GM12878 (cell line): ENCODE data around the gene SCN3B. TPM values are rescaled to one million over a fixed set of nuclear protein-coding genes. Genes with fewer than 3 reads are reported as not detected.
A peak's percentile ranks its signal among the peaks of the same experiment; 100 is the strongest.

ENCODE experiments used
- ATF7 ChIP-seq: fragments of 450-650 bp; IDR thresholded peaks from 2 replicates; pipeline ENCODE4 v1.6.1; 2016; ENCODE audit warnings: low read depth, mild to moderate bottlenecking
- CBX3 ChIP-seq: fragments of 200-600 bp; sonication (generic); IDR thresholded peaks from 2 replicates; pipeline ENCODE4 v1.6.1; 2016; ENCODE audit warnings: low read depth, borderline replicate concordance
- CHD4 ChIP-seq: fragments of 200-600 bp; sonication (generic); IDR thresholded peaks from 2 replicates; pipeline ENCODE4 v1.6.1; 2016; ENCODE audit warnings: mild to moderate bottlenecking
- EED ChIP-seq: sonication (generic); IDR thresholded peaks from 2 replicates; pipeline ENCODE4 v1.6.1; 2016; ENCODE audit warnings: antibody characterized with exemption, low read depth
- ETV6 ChIP-seq, 2 experiments: fragments of 450-650 bp in 1 of 2; IDR thresholded peaks in 1 of 2; conservative IDR thresholded peaks in 1 of 2; 2 replicates each; pipeline ENCODE4 v1.6.1; 2014; ENCODE audit warnings: antibody characterized with exemption in 1 of 2, borderline replicate concordance in 1 of 2, low read depth in 1 of 2, mild to moderate bottlenecking in 1 of 2, moderate library complexity in 1 of 2
- EZH2 ChIP-seq: IDR thresholded peaks from 2 replicates; pipeline ENCODE4 v1.6.1; 2012; ENCODE audit warnings: low read depth, mild to moderate bottlenecking, control low read depth, inconsistent platforms, low read length, borderline replicate concordance; ENCODE audit not compliant: control insufficient read depth
- FOXM1 ChIP-seq: IDR thresholded peaks from 2 replicates; pipeline ENCODE4 v1.6.1; 2012; ENCODE audit warnings: low read depth, mild to moderate bottlenecking, inconsistent platforms, low read length, moderate library complexity
- IKZF1 ChIP-seq: fragments of 450-650 bp; conservative IDR thresholded peaks from 2 replicates; pipeline ENCODE4 v1.6.1; 2017; ENCODE audit warnings: antibody characterized with exemption, mild to moderate bottlenecking
- JUNB ChIP-seq: IDR thresholded peaks from 2 replicates; pipeline ENCODE4 v1.6.1; 2016; ENCODE audit warnings: antibody characterized with exemption, mild to moderate bottlenecking
- MYC ChIP-seq: IDR thresholded peaks from 2 replicates; pipeline ENCODE4 v1.6.1; 2011; ENCODE audit warnings: mild to moderate bottlenecking, low read length, moderate library complexity, inconsistent platforms; ENCODE audit not compliant: insufficient read depth, insufficient replicate concordance, insufficient read length, severe bottlenecking
- NFIC ChIP-seq: IDR thresholded peaks from 2 replicates; pipeline ENCODE4 v1.6.1; 2012; ENCODE audit warnings: low read depth, mild to moderate bottlenecking, inconsistent platforms, low read length, moderate library complexity
- POU2F2 ChIP-seq: IDR thresholded peaks from 3 replicates; pipeline ENCODE4 v1.6.1; 2011; ENCODE audit warnings: low read depth, mild to moderate bottlenecking, low read length, borderline replicate concordance
- RAD51 ChIP-seq: fragments of 450-650 bp; IDR thresholded peaks from 2 replicates; pipeline ENCODE4 v1.6.1; 2016; ENCODE audit warnings: moderate library complexity, mild to moderate bottlenecking, inconsistent platforms
- SIN3A ChIP-seq: IDR thresholded peaks from 2 replicates; pipeline ENCODE4 v1.6.1; 2012; ENCODE audit warnings: low read depth, low read length, improper control_type of control experiment
- TARDBP ChIP-seq: IDR thresholded peaks from 2 replicates; pipeline ENCODE4 v1.6.1; 2016; ENCODE audit warnings: borderline replicate concordance
- ZNF622 ChIP-seq: fragments of 450-650 bp; IDR thresholded peaks from 2 replicates; pipeline ENCODE4 v1.6.1; 2017; ENCODE audit warnings: mild to moderate bottlenecking, inconsistent platforms
- polyA plus RNA-seq, 11 experiments: library from polyadenylated mRNA; depleted of rRNA in 4 of 11; unstranded in 6 of 11; stranded (reverse) in 5 of 11; fragments of >200 nt; fragmentation: Nextera tagmentation in 4 of 11; fragmentation: Illumina TruSeq in 1 of 11; extraction: Ambion mirVana in 4 of 11; extraction: Trizol in 1 of 11; gene quantifications; 1 replicate in 1 of 11; 2 replicates in 10 of 11; pipeline versions ENCODE4 v1.2.1 to v1.2.3, GENCODE V29; 2011 to 2016; ENCODE audit warnings: inconsistent platforms in 2 of 11, missing spikeins in 2 of 11, low read depth in 1 of 11
- total RNA-seq, 4 experiments: library from RNA; depleted of rRNA in 3 of 4; stranded (reverse); fragments of >200 nt in 3 of 4; fragmentation: Illumina TruSeq in 1 of 4; extraction: Trizol in 1 of 4; gene quantifications; 2 replicates each; pipeline versions ENCODE4 v1.2.1 to v1.2.3, GENCODE V29; 2013 to 2021
- TF ChIP-seq, protein P1 (sequence below): fragments of 450-650 bp; IDR thresholded peaks from 2 replicates; pipeline ENCODE4 v1.6.1; 2016; ENCODE audit warnings: mild to moderate bottlenecking
- TF ChIP-seq, protein P2 (sequence below): IDR thresholded peaks from 2 replicates; pipeline ENCODE4 v1.6.1; 2012; ENCODE audit warnings: low read depth, low read length, improper control_type of control experiment
- TF ChIP-seq, protein P3 (sequence below): fragments of 450-650 bp; formaldehyde crosslinking; IDR thresholded peaks from 2 replicates; pipeline ENCODE4 v1.4.0; 2020; ENCODE audit warnings: mild to moderate bottlenecking, moderate library complexity

SCN3B gene
- total and polyA plus RNA-seq, 10 of the 15 experiments (the other 5 are each of a cell fraction or from before 2014, with no cell fraction given), result 0.01 to 0.12 (median 0.09) TPM; not detected in 7

DNA sequence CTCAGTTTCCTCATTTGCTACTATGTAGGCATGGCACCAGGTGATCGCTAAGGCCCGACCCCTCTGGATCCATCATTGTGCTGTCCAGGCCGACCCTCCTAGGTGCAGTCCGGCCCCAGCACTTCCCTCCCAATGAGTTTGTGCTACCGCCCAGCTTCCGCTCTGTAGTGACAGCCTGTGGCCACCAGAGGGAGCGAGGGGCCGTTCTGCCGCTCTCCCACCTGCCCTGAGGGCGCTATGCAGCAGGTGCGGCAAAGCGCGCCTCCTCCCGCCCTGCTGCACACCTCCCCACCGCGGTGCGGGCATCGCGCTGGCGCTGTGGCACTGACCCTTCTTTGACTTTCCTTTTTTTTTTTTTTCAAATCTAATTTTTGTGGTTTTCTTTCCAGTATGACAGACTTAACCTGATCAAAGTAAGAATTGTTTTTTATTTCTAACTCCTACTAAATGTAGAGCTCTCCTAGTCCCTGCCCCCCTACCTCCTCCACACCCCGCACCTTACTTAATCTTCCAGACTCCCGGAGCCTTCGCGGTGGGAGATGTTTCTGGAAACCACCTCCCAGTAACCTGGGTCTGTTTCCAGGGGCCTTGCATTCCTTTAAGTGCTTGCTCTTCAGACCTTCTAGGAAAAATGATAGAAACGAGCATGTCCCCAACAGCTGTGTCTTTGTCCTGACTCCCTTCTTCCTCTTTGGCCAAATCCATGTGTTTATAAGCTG is 73.7 kb downstream of the SCN3B start (continued):
- TF ChIP-seq, protein P1, sequence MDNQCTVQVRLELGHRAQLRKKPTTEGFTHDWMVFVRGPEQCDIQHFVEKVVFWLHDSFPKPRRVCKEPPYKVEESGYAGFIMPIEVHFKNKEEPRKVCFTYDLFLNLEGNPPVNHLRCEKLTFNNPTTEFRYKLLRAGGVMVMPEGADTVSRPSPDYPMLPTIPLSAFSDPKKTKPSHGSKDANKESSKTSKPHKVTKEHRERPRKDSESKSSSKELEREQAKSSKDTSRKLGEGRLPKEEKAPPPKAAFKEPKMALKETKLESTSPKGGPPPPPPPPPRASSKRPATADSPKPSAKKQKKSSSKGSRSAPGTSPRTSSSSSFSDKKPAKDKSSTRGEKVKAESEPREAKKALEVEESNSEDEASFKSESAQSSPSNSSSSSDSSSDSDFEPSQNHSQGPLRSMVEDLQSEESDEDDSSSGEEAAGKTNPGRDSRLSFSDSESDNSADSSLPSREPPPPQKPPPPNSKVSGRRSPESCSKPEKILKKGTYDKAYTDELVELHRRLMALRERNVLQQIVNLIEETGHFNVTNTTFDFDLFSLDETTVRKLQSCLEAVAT, result no peak
- TF ChIP-seq TARDBP (0 out of 2 replicates have a peak, but pooled peaks have one; percentile 29), POU2F2 (no peak), JUNB (no peak), ETV6 (conservative IDR thresholded peaks at IDR 0.05 in 1 of 2, IDR thresholded peaks at IDR 0.05 in 1 of 2; ENCODE audit: borderline replicate concordance in 1 of 2, low read depth in 1 of 2) (0 out of 4 replicates have a peak, but pooled peaks of 1 of the 2 experiments have one; percentile 30), RAD51 (no peak), MYC (no peak), CBX3 (no peak), ZNF622 (no peak), FOXM1 (no peak), SIN3A (no peak), EED (no peak), CHD4 (no peak), ATF7 (no peak), EZH2 (no peak), IKZF1 (no peak), NFIC (no peak)
- TF ChIP-seq, protein P2, sequence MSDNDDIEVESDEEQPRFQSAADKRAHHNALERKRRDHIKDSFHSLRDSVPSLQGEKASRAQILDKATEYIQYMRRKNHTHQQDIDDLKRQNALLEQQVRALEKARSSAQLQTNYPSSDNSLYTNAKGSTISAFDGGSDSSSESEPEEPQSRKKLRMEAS, result no peak
- TF ChIP-seq, protein P3, sequence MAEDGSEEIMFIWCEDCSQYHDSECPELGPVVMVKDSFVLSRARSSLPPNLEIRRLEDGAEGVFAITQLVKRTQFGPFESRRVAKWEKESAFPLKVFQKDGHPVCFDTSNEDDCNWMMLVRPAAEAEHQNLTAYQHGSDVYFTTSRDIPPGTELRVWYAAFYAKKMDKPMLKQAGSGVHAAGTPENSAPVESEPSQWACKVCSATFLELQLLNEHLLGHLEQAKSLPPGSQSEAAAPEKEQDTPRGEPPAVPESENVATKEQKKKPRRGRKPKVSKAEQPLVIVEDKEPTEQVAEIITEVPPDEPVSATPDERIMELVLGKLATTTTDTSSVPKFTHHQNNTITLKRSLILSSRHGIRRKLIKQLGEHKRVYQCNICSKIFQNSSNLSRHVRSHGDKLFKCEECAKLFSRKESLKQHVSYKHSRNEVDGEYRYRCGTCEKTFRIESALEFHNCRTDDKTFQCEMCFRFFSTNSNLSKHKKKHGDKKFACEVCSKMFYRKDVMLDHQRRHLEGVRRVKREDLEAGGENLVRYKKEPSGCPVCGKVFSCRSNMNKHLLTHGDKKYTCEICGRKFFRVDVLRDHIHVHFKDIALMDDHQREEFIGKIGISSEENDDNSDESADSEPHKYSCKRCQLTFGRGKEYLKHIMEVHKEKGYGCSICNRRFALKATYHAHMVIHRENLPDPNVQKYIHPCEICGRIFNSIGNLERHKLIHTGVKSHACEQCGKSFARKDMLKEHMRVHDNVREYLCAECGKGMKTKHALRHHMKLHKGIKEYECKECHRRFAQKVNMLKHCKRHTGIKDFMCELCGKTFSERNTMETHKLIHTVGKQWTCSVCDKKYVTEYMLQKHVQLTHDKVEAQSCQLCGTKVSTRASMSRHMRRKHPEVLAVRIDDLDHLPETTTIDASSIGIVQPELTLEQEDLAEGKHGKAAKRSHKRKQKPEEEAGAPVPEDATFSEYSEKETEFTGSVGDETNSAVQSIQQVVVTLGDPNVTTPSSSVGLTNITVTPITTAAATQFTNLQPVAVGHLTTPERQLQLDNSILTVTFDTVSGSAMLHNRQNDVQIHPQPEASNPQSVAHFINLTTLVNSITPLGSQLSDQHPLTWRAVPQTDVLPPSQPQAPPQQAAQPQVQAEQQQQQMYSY, result no peak
